GM12878 (cell line): ENCODE data around the gene ANAPC10. TPM values are rescaled to one million over a fixed set of nuclear protein-coding genes. Genes with fewer than 3 reads are reported as not detected.

Source experiments
- ATAC-seq: fragments of 200-7000 bp; cut with Tn5 transposase; 3 replicates; pipeline ENCODE4 v1.9.1; 2020; ENCODE audit warnings: mild to moderate bottlenecking, moderate library complexity
- BruUV-seq: library from RNA; stranded (reverse); fragments of 400-500 nt; replicated peaks from 2 replicates; lab custom pipeline; 2021; lab: Mats Ljungman, UMichigan
- CTCF ChIA-PET: fragments of 300-600 bp; sonication (Branson Sonifier 250); formaldehyde crosslinking; extraction: SDS; loops from one replicate; lab custom pipeline; 2021; ENCODE audit warnings: inconsistent platforms; lab: Yijun Ruan, JAX
- POLR2A ChIA-PET: fragments of 350-600 bp; formaldehyde crosslinking; extraction: SDS; loops from one replicate; lab custom pipeline; 2021; ENCODE audit warnings: inconsistent platforms; lab: Charles Lee
- RAD21 ChIA-PET: fragments of 300-600 bp; sonication (Branson Sonifier 250); formaldehyde crosslinking; loops from one replicate; lab custom pipeline; 2023; ENCODE audit warnings: antibody characterized with exemption; ENCODE audit not compliant: unreplicated experiment; lab: Charles Lee
- SMC1A ChIA-PET: fragments of 300-600 bp; sonication (Branson Sonifier 250); formaldehyde crosslinking; loops from one replicate; lab custom pipeline; 2023; ENCODE audit not compliant: unreplicated experiment, uncharacterized antibody; lab: Charles Lee
- DNase-seq: peaks from one replicate; pipeline ENCODE4 v3.0.0-alpha.2; 2011; ENCODE audit warnings: low read depth, low spot score
- FAIRE-seq: peaks from 3 replicates; lab custom pipeline; 2011; peaks lifted over from hg19 to GRCh38; lab: Jason Lieb, UNC
- H2AFZ ChIP-seq: 2 replicates; pipeline ENCODE4 v1.6.0; 2011; ENCODE audit warnings: low read depth, low read length, control low read depth; ENCODE audit not compliant: control insufficient read depth
- H3K27ac ChIP-seq: 2 replicates; pipeline ENCODE4 v1.5.1; 2011; ENCODE audit warnings: control low read depth; ENCODE audit not compliant: control insufficient read depth, insufficient read depth
- H3K27me3 ChIP-seq, 2 experiments: replicated peaks in 1 of 2; 2 replicates each; pipeline versions ENCODE4 v1.6.0 to v1.6.1; 2011; ENCODE audit warnings: low read length in 1 of 2; ENCODE audit not compliant: control insufficient read depth in 2 of 2, insufficient read depth in 2 of 2
- H3K36me3 ChIP-seq, 2 experiments: 2 replicates each; pipeline ENCODE4 v1.5.1; 2011; ENCODE audit warnings: low read length in 1 of 2; ENCODE audit not compliant: control insufficient read depth in 2 of 2, insufficient read depth in 2 of 2
- H3K4me1 ChIP-seq: 2 replicates; pipeline ENCODE4 v1.6.1; 2011; ENCODE audit warnings: mild to moderate bottlenecking, low read length, moderate library complexity, mixed read lengths; ENCODE audit not compliant: control insufficient read depth, insufficient read depth
- H3K4me2 ChIP-seq: 2 replicates; pipeline ENCODE4 v1.6.0; 2011; ENCODE audit warnings: control low read depth; ENCODE audit not compliant: control insufficient read depth, insufficient read depth
- H3K4me3 ChIP-seq: fragments of 200-600 bp; sonication (generic); 2 replicates; pipeline ENCODE4 v1.5.1; 2016
- H3K79me2 ChIP-seq: 2 replicates; pipeline ENCODE4 v1.6.0; 2011; ENCODE audit warnings: low read length; ENCODE audit not compliant: control insufficient read depth, insufficient read depth
- H3K9ac ChIP-seq: 2 replicates; pipeline ENCODE4 v1.8.0; 2011; ENCODE audit warnings: low read length, control low read depth, mixed read lengths; ENCODE audit not compliant: control insufficient read depth, insufficient read depth
- H3K9me3 ChIP-seq: replicated peaks from 3 replicates; pipeline ENCODE4 v1.5.1; 2011; ENCODE audit warnings: mild to moderate bottlenecking, low read length; ENCODE audit not compliant: control insufficient read depth, insufficient read depth
- H4K20me1 ChIP-seq: 2 replicates; pipeline ENCODE4 v1.6.0; 2011; ENCODE audit not compliant: control insufficient read depth, insufficient read depth
- DPF2 ChIP-seq: fragments of 450-650 bp; IDR thresholded peaks from 2 replicates; pipeline ENCODE4 v1.6.1; 2017; ENCODE audit warnings: mild to moderate bottlenecking
- IRF4 ChIP-seq: IDR thresholded peaks from 2 replicates; pipeline ENCODE4 v1.6.1; 2011; ENCODE audit warnings: low read depth, low read length
- JUND ChIP-seq: IDR thresholded peaks from 2 replicates; pipeline ENCODE4 v1.6.1; 2012; ENCODE audit warnings: low read depth, mild to moderate bottlenecking, low read length, improper control_type of control experiment, moderate library complexity
- KDM1A ChIP-seq: fragments of 200-600 bp; sonication (generic); IDR thresholded peaks from 2 replicates; pipeline ENCODE4 v1.6.1; 2016; ENCODE audit warnings: borderline replicate concordance
- MEF2A ChIP-seq: IDR thresholded peaks from 2 replicates; pipeline ENCODE4 v1.6.1; 2011; ENCODE audit warnings: low read depth, mild to moderate bottlenecking, low read length, moderate library complexity; ENCODE audit not compliant: insufficient read depth
- NFYA ChIP-seq: IDR thresholded peaks from 2 replicates; pipeline ENCODE4 v1.6.1; 2011; ENCODE audit warnings: low read depth, mild to moderate bottlenecking, low read length, improper control_type of control experiment, borderline replicate concordance
- NKRF ChIP-seq: fragments of 450-650 bp; conservative IDR thresholded peaks from 2 replicates; pipeline ENCODE4 v1.6.1; 2017; ENCODE audit warnings: mild to moderate bottlenecking, moderate library complexity
- PBX3 ChIP-seq: IDR thresholded peaks from 2 replicates; pipeline ENCODE4 v1.6.1; 2011; ENCODE audit warnings: mild to moderate bottlenecking, low read depth, low read length, moderate library complexity; ENCODE audit not compliant: insufficient replicate concordance
- RCOR1 ChIP-seq: conservative IDR thresholded peaks from 2 replicates; pipeline ENCODE4 v1.6.1; 2012; ENCODE audit warnings: low read depth, low read length, improper control_type of control experiment
- RFX5 ChIP-seq: IDR thresholded peaks from 2 replicates; pipeline ENCODE4 v1.6.1; 2011; ENCODE audit warnings: low read depth, low read length, improper control_type of control experiment
- USF2 ChIP-seq: IDR thresholded peaks from 2 replicates; pipeline ENCODE4 v1.6.1; 2011; ENCODE audit warnings: low read depth, low read length, improper control_type of control experiment, borderline replicate concordance
- ZNF687 ChIP-seq: fragments of 450-650 bp; IDR thresholded peaks from 2 replicates; pipeline ENCODE4 v1.6.1; 2017; ENCODE audit warnings: mild to moderate bottlenecking, moderate library complexity
- WGBS: methylation state at CpG from one replicate; pipeline ENCODE4 v1.1.6; 2016; ENCODE audit warnings: low lambda C conversion rate; ENCODE audit not compliant: insufficient replicate concordance, insufficient coverage; ENCODE audit errors: missing lambda C conversion rate; 5-methylcytosine and 5-hydroxymethylcytosine counted together
- in situ Hi-C: fragments of 300-500 bp; cut with MboI; formaldehyde crosslinking; loops from 9 replicates; pipeline ENCODE4 v1.14.3; 2018; ENCODE audit warnings: mixed read lengths
- intact Hi-C: fragments of 100-400 bp; cut with micrococcal nuclease; formaldehyde crosslinking; loops from one replicate; pipeline ENCODE4 v1.14.2; 2022; ENCODE audit not compliant: unreplicated experiment
- polyA plus RNA-seq, 11 experiments: library from polyadenylated mRNA; depleted of rRNA in 4 of 11; unstranded in 6 of 11; stranded (reverse) in 5 of 11; fragments of >200 nt; fragmentation: Nextera tagmentation in 4 of 11; fragmentation: Illumina TruSeq in 1 of 11; extraction: Ambion mirVana in 4 of 11; extraction: Trizol in 1 of 11; gene quantifications; 1 replicate in 1 of 11; 2 replicates in 10 of 11; pipeline versions ENCODE4 v1.2.1 to v1.2.3, GENCODE V29; 2011 to 2016; ENCODE audit warnings: inconsistent platforms in 2 of 11, missing spikeins in 2 of 11, low read depth in 1 of 11
- total RNA-seq, 4 experiments: library from RNA; depleted of rRNA in 3 of 4; stranded (reverse); fragments of >200 nt in 3 of 4; fragmentation: Illumina TruSeq in 1 of 4; extraction: Trizol in 1 of 4; gene quantifications; 2 replicates each; pipeline versions ENCODE4 v1.2.1 to v1.2.3, GENCODE V29; 2013 to 2021

Gene ANAPC10
- total and polyA plus RNA-seq, 10 of the 15 experiments (the other 5 are each of a cell fraction or from before 2014, with no cell fraction given): 23.8 to 73.7 (median 48.5) TPM

GRCh38 chr4:145101091-145101490 is 3.1 kb upstream of the ANAPC10 start:
- Histone ChIP-seq H4K20me1 (no peaks in the 10 kb centered on the region), H3K4me3 (peak overlapping the region; percentile 22; the same call in 1 of the 2 replicates), H3K36me3 (peaks cover 0 to 2% of the 10 kb centered on the region in 2 experiments; a peak in 1 of 4 replicates), H2AFZ (no peak overlapping the region), H3K27me3 (no peaks in the 10 kb centered on the region), H3K4me2 (peak overlapping the region; percentile 73), H3K4me1 (peaks cover 7% of the 10 kb centered on the region; the same call in 1 of the 2 replicates), H3K9ac (no peak overlapping the region), H3K9me3 (no peaks in the 10 kb centered on the region), H3K27ac (no peak overlapping the region), H3K79me2 (peaks cover 89% of the 10 kb centered on the region)
- no peak for DNase-seq
- ATAC-seq: no peak
- BruUV-seq: no TSS peak
- in situ Hi-C loops: loop anchor here (25.0 kb wide), 1 partner anchor 1564 kb away; no protein-coding TSS in a partner anchor
- RAD21 ChIA-PET: interaction anchor here (0.6 to 4.4 kb wide), 4 partner anchors 35 to 516 kb away, joined by 3 to 30 read pairs (median 4); no protein-coding TSS in a partner anchor
- WGBS: 95% methylated on average over 1 of the region's 1 CpG
- TF ChIP-seq DPF2 (no peak), ZNF687 (no peak), NFYA (no peak), MEF2A (no peak), KDM1A (no peak), PBX3 (no peak), RCOR1 (no peak), USF2 (no peak), JUND (no peak), IRF4 (no peak), RFX5 (no peak), NKRF (no peak)
- POLR2A ChIA-PET: interaction anchor here (1.6 kb wide), 1 partner anchor 76 kb away, joined by 8 read pairs; no protein-coding TSS in a partner anchor
- CTCF ChIA-PET: interaction anchor here (0.7 to 6.6 kb wide), 8 partner anchors 16 to 1244 kb away, joined by 3 to 30 read pairs (median 3); no protein-coding TSS in a partner anchor
- FAIRE-seq: no peak
- intact Hi-C loops: no loop called here
- SMC1A ChIA-PET: interaction anchor here (0.8 to 4.9 kb wide), 11 partner anchors 11 to 77 kb away, joined by 3 to 34 read pairs (median 5); no protein-coding TSS in a partner anchor
